ENCODE measurements around the gene RNF26. TPM values are rescaled to one million over a fixed set of nuclear protein-coding genes. Genes with fewer than 3 reads are reported as not detected.

Gene RNF26
- total and polyA plus RNA-seq, 10 of the 15 experiments (the other 5 are each of a cell fraction or from before 2014, with no cell fraction given): 2.8 to 54.5 (median 17.7) TPM

GRCh38 chr11:119288219-119288618, 46.1 kb upstream of the RNF26 start (continued):
- TF ChIP-seq ELK1 (IDR thresholded peaks at IDR 0.05; ENCODE audit: low read depth, low read length) (no peak), PAX8 (IDR thresholded peaks at IDR 0.05) (no peak), CBX3 (IDR thresholded peaks at IDR 0.05; ENCODE audit: borderline replicate concordance, low read depth) (no peak), SPI1 (IDR thresholded peaks at IDR 0.05; ENCODE audit: borderline replicate concordance, insufficient read depth, low read depth, low read length) (no peak)

- POLR2A ChIA-PET: interaction anchor here (0.6 to 1.2 kb wide), 2 partner anchors 18 to 27 kb away, joined by 3 read pairs; no protein-coding TSS in a partner anchor
Measured at GRCh38 chr11:119290894-119291497, 43.3 kb upstream of the RNF26 start.

More at GRCh38 chr11:119290894-119291497, 43.3 kb upstream of the RNF26 start:
- ChIA-PET SMC1A (ENCODE audit: uncharacterized antibody, unreplicated experiment) (no interaction called here), CTCF (interaction anchor here (1.0 to 2.2 kb wide), 5 partner anchors 13 to 35 kb away, joined by 3 to 8 read pairs (median 4); no protein-coding TSS in a partner anchor), RAD21 (ENCODE audit: unreplicated experiment) (no interaction called here)
- peaks cover 3% of the 10 kb centered on the region; the same call in 2 of the 3 replicates for H3K9me3 ChIP-seq (replicated peaks; ENCODE audit: control insufficient read depth, insufficient read depth, low read length)
- no peaks in the 10 kb centered on the region for H3K4me1 ChIP-seq (ENCODE audit: control insufficient read depth, insufficient read depth, low read length)
- H3K9ac ChIP-seq (ENCODE audit: control insufficient read depth, insufficient read depth, low read length): no peak overlapping the region
- no peaks in the 10 kb centered on the region for H3K27me3 ChIP-seq (replicated peaks in 1 of 2; ENCODE audit: control insufficient read depth in 2 of 2, insufficient read depth in 2 of 2, low read length in 1 of 2)
- DNase-seq (ENCODE audit: low read depth, low spot score) (no peak), FAIRE-seq (no peak), ATAC-seq (no peak)
- no peaks in the 10 kb centered on the region for H4K20me1 ChIP-seq (ENCODE audit: control insufficient read depth, insufficient read depth)
- H3K27ac ChIP-seq (ENCODE audit: control insufficient read depth, insufficient read depth): no peak overlapping the region
- no TSS peak for BruUV-seq (replicated peaks)
- H3K79me2 ChIP-seq (ENCODE audit: control insufficient read depth, insufficient read depth, low read length): no peaks in the 10 kb centered on the region
- in situ Hi-C loops (cut with MboI) (no loop called here), intact Hi-C loops (cut with micrococcal nuclease; ENCODE audit: unreplicated experiment) (no loop called here)
- no peak for TF ChIP-seq IRF5 (IDR thresholded peaks at IDR 0.05; ENCODE audit: borderline replicate concordance)
- TF ChIP-seq CBX5 (IDR thresholded peaks at IDR 0.05; ENCODE audit: low read depth): peak; percentile 81; the same call in 1 of the 2 replicates
- H3K4me2 ChIP-seq (ENCODE audit: control insufficient read depth, insufficient read depth): no peak overlapping the region
- H3K4me3 ChIP-seq: no peak overlapping the region
- H3K36me3 ChIP-seq (ENCODE audit: control insufficient read depth in 2 of 2, insufficient read depth in 2 of 2, low read length in 1 of 2): peaks cover 7 to 31% of the 10 kb centered on the region in 2 experiments
- H2AFZ ChIP-seq (ENCODE audit: control insufficient read depth, low read depth, low read length): no peak overlapping the region
- WGBS (ENCODE audit: insufficient coverage, insufficient replicate concordance, low lambda C conversion rate, missing lambda C conversion rate): 98% methylated on average over 10 of the region's 10 CpGs
